GM12864 (cell line): ENCODE results near the gene KIF7.
A peak's percentile ranks its signal among the peaks of the same experiment; 100 is the strongest.

Experiments used
- DNase-seq: peaks from one replicate; pipeline ENCODE4 v3.0.0-alpha.2; 2011; ENCODE audit warnings: low read depth
- H3K4me3 ChIP-seq: 2 replicates; pipeline ENCODE4 v1.5.1; 2011; ENCODE audit warnings: mild to moderate bottlenecking, low read depth, low read length, control low read depth
- CTCF ChIP-seq: IDR thresholded peaks from 2 replicates; pipeline ENCODE4 v1.5.1; 2011; ENCODE audit warnings: low read depth, mild to moderate bottlenecking, moderate library complexity, low read length, control low read depth, inconsistent platforms; ENCODE audit errors: missing control alignments

The KIF7 gene

GRCh38 chr15:89665449-89666181 is 10.3 kb upstream of the KIF7 start:
- no peak for DNase-seq
- H3K4me3 ChIP-seq: peak overlapping the region; percentile 17
- no peak for TF ChIP-seq CTCF

GRCh38 chr15:89664441-89665350 is 9.4 kb upstream of the KIF7 start:
- no peak overlapping the region; the same call in 1 of the 2 replicates for H3K4me3 ChIP-seq
- TF ChIP-seq CTCF: no peak
- DNase-seq: no peak

DNA sequence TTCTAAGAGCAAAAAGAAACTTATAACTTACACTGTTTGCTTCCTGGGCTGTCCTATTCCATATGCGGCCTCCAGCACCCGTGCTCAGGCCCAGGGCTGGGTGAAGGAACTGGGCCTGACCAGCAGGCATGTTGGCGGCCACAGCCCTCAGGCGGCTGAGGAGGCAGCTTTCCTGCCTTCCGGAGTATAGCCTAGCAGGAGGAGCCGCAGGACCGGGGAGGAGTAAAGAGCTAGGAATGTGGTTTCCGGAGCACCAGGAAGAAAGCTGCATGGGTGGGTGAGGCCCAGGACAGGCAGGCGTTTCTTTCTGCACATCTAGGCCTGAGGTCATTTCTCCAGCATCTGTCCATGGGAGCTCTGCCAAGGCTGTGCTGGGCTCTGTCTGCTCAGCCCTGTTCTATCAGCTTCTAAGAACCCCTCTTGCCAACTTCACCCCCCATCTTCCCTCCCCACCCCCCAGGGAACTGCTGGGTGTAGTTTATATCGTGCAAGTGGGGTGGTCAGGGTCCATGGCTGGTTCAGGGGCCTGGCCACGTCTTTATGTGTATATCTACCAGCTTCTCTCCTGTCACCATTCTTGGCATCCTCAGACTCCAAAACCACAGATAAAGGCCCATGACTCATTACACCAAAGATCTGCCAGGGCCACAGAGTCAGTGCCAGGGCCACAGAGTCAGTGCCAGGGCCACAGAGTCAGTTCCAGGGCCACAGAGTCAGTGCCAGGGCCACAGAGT is 7.8 kb upstream of the KIF7 start:
- TF ChIP-seq CTCF: no peak
- H3K4me3 ChIP-seq: no peak overlapping the region
- DNase-seq: no peak

- DNase-seq: no peak
- no peak for TF ChIP-seq CTCF
- no peak overlapping the region for H3K4me3 ChIP-seq
These were observed 5.3 kb upstream of the KIF7 start for GRCh38 chr15:89660556-89660955.

DNA sequence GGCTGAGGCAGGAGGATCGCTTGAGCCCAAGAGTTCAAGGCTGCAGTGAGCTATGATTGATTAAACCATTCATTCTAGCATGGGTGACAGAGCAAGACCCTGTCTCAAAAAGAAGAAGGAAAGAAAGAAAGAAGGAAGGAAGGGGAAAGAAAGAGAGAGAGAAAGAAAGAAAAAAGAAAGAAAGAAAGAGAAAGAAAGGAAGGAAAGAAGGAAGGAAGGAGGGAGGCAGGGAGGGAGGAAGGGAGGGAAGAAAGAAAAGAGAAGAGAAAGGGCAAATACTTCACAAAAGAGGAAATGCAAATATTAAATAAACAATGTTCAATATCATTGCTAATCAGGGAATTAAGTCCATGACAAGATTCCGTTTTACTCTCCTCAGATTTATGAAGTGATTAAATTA is 4.0 kb upstream of the KIF7 start:
- no peak for TF ChIP-seq CTCF
- no peak overlapping the region for H3K4me3 ChIP-seq
- no peak for DNase-seq

DNA sequence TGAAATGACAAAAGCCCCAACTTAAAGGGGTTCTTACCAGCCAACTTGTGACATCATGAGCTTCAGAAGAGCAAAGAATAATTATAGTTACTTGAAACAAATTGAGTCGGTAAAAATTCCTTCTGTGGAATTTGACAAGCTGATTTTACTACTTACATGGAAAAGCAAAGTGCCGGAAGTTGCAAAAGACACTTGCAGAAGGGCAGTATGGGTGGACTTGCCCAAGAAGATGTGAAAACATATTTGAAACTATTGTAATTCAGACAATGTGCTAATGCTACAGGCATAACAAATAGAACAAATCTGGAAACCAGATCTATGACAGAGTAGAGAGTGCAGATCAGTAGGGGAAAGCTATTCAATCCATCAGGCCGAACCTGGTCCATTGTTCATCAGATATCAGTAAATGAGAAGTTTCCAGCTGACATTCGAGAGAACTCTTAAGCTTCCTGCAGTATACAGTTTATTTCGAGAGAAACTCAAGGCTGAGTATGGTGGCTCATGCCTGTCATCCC is 2.5 kb upstream of the KIF7 start:
- DNase-seq: no peak
- no peak for TF ChIP-seq CTCF
- H3K4me3 ChIP-seq: no peak overlapping the region
